ENCODE results near the gene ARL6IP4.

The ARL6IP4 gene

GRCh38 chr12:123027726-123028445 is 47.4 kb downstream of the ARL6IP4 start:
- TF ChIP-seq ZNF341 (tag by site-specific recombination; IDR thresholded peaks at IDR 0.05; ENCODE audit: low read depth) (0 out of 2 replicates have a peak, but pooled peaks have one; percentile 35), ZSCAN16 (tag by site-specific recombination; IDR thresholded peaks at IDR 0.05) (no peak), GLIS2 (tag by site-specific recombination; IDR thresholded peaks at IDR 0.05) (0 out of 2 replicates have a peak, but pooled peaks have one; percentile 36)
- TF ChIP-seq, protein P1, sequence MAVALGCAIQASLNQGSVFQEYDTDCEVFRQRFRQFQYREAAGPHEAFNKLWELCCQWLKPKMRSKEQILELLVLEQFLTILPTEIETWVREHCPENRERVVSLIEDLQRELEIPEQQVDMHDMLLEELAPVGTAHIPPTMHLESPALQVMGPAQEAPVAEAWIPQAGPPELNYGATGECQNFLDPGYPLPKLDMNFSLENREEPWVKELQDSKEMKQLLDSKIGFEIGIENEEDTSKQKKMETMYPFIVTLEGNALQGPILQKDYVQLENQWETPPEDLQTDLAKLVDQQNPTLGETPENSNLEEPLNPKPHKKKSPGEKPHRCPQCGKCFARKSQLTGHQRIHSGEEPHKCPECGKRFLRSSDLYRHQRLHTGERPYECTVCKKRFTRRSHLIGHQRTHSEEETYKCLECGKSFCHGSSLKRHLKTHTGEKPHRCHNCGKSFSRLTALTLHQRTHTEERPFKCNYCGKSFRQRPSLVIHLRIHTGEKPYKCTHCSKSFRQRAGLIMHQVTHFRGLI (tag by site-specific recombination; IDR thresholded peaks at IDR 0.05): peak; percentile 93
- Histone ChIP-seq H3K4me3 (ENCODE audit: low read depth, low read length) (no peak overlapping the region), H3K27ac (ENCODE audit: extremely low read depth, low read depth, low read length) (no peak overlapping the region), H3K36me3 (ENCODE audit: control insufficient read depth in 2 of 2, insufficient read depth in 1 of 2, low read length in 2 of 2) (no peaks in the 10 kb centered on the region), H3K9me3 (ENCODE audit: control insufficient read depth, insufficient read depth, low read depth, low read length) (no peaks in the 10 kb centered on the region), H3K4me1 (ENCODE audit: control insufficient read depth, insufficient read depth, low read length) (no peaks in the 10 kb centered on the region)
- ChIA-PET POLR2A (no interaction called here), CTCF (interaction anchor here (0.5 kb wide), 1 partner anchor 166 kb away, joined by 3 read pairs; no protein-coding TSS in a partner anchor)

GRCh38 chr12:123028475-123028874 is 48.0 kb downstream of the ARL6IP4 start:
- no peaks in the 10 kb centered on the region for H3K9me3 ChIP-seq (ENCODE audit: control insufficient read depth, insufficient read depth, low read depth, low read length)
- no peaks in the 10 kb centered on the region for H3K4me1 ChIP-seq (ENCODE audit: control insufficient read depth, insufficient read depth, low read length)
- CTCF ChIA-PET: no interaction called here
- H3K27ac ChIP-seq (ENCODE audit: extremely low read depth, low read depth, low read length): no peak overlapping the region
- H3K36me3 ChIP-seq (ENCODE audit: control insufficient read depth in 2 of 2, insufficient read depth in 1 of 2, low read length in 2 of 2): no peaks in the 10 kb centered on the region
- H3K4me3 ChIP-seq (ENCODE audit: low read depth, low read length): no peak overlapping the region
- TF ChIP-seq ZNF624 (tag by site-specific recombination; IDR thresholded peaks at IDR 0.05) (no peak), ZBTB17 (tag by site-specific recombination; IDR thresholded peaks at IDR 0.05) (no peak), ZNF626 (tag by site-specific recombination; IDR thresholded peaks at IDR 0.05) (no peak), ZNF16 (tag by site-specific recombination; IDR thresholded peaks at IDR 0.05; ENCODE audit: low read depth) (no peak), ZBTB26 (tag by site-specific recombination; optimal IDR thresholded peaks at IDR 0.05) (no peak), ZNF2 (tag by site-specific recombination; IDR thresholded peaks at IDR 0.05) (no peak), ZNF518A (tag by site-specific recombination; conservative IDR thresholded peaks at IDR 0.05; ENCODE audit: low read depth) (no peak), ZNF704 (tag by site-specific recombination; IDR thresholded peaks at IDR 0.05) (no peak), EGR2 (tag by site-specific recombination; IDR thresholded peaks at IDR 0.05; ENCODE audit: low read depth) (no peak), ZNF146 (tag by site-specific recombination; IDR thresholded peaks at IDR 0.05) (no peak)
- POLR2A ChIA-PET: no interaction called here
